ENCODE data around the gene RNF141. TPM values are rescaled to one million over a fixed set of nuclear protein-coding genes. Genes with fewer than 3 reads are reported as not detected.

The RNF141 gene
- total RNA-seq, 6 donors from 2014 or later = 13.2 to 74.6 (median 43.1) TPM

DNA sequence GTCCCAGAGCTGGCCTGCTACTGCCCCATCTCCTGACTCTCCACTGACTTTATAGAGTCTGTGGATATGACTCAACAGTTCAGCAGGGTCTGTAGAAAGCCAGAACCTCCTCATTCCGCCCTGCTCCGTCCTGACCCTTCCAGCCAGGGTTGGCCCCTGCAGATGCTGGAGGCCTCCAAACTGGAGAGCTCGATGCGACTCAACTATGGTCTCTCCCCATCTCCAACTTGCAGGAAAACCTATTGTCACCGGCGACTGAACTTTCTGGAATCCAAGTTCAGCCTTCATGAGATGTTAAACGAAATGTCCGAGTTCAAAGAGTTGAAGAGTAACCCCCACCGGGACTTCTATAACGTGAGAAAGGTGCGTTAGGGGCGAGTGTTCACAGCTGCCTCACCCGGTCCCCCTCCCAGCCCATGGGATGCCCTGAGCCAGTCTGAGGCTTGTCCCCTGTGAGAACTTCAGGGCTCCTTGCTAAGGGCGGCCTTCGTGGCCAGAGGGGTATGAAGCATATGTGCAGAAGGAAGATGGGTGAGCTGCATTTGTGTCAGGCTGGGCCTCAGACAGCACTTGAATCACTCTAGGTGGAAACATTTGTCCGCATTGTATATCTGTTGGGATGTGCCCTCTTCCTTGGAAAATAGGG lies 53.9 kb downstream of the RNF141 start:
- Histone ChIP-seq H3K9me3 (no peaks in the 10 kb centered on the region), H3K4me1 (peaks cover 0 to 26% (median 4%) of the 10 kb centered on the region in 4 donors), H3K27me3 (no peaks in the 10 kb centered on the region), H3K36me3 (peaks cover 5 to 34% (median 14%) of the 10 kb centered on the region in 4 donors), H3K27ac (no peak overlapping the region), H3K4me3 (no peak overlapping the region)
- 95 to 97% methylated on average over 16 of the region's 16 CpGs for WGBS, 2 donors
- no peak for TF ChIP-seq EP300 (IDR thresholded peaks at IDR 0.05)
- TF ChIP-seq POLR2A (IDR thresholded peaks at IDR 0.05) = no peak
- TF ChIP-seq, protein P1, sequence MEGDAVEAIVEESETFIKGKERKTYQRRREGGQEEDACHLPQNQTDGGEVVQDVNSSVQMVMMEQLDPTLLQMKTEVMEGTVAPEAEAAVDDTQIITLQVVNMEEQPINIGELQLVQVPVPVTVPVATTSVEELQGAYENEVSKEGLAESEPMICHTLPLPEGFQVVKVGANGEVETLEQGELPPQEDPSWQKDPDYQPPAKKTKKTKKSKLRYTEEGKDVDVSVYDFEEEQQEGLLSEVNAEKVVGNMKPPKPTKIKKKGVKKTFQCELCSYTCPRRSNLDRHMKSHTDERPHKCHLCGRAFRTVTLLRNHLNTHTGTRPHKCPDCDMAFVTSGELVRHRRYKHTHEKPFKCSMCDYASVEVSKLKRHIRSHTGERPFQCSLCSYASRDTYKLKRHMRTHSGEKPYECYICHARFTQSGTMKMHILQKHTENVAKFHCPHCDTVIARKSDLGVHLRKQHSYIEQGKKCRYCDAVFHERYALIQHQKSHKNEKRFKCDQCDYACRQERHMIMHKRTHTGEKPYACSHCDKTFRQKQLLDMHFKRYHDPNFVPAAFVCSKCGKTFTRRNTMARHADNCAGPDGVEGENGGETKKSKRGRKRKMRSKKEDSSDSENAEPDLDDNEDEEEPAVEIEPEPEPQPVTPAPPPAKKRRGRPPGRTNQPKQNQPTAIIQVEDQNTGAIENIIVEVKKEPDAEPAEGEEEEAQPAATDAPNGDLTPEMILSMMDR (IDR thresholded peaks at IDR 0.05) = no peak
- no peak for TF ChIP-seq POLR2AphosphoS5 (IDR thresholded peaks at IDR 0.05)
- ATAC-seq (ENCODE audit: low FRiP score in 2 of 2) (no peak), DNase-seq (no peak)

DNA sequence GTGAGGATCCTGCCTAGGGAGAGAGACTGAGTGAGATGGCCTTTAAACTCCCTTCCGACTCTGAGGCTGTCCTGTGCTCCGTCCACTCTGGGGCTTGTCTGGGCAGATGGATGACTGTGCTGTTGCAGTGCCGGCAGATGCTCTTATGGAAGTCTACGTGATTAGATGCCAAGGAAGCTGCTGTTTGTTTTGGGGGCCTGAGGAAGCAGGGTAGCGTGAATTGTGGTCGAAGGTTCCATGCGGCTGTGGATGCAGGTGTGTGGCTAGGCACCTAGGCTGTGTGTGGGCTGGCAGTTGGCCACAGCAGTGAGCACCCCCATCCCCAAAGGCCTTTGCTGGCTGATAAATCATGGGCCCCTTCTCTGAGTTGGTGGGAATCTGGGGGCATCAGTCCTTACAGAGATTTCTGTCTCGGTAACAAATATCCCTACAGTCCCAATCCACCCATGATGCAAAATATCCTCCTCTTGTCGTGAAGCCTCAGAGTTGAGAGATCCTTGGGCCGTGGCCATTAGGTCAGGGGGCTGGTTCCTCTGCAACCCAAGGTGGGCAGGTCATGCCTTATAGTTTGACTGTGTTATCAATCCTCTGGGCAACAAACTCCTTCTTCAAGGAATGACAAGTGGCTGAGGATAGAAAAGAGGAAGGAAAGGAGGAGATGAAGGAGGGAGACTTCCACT lies 54.7 kb downstream of the RNF141 start:
- no peaks in the 10 kb centered on the region for H3K27me3 ChIP-seq
- H3K27ac ChIP-seq = no peak overlapping the region
- ATAC-seq (ENCODE audit: low FRiP score in 2 of 2) (no peak), DNase-seq (no peak)
- H3K36me3 ChIP-seq = peaks cover 5 to 37% (median 14%) of the 10 kb centered on the region in 4 donors
- H3K9me3 ChIP-seq = no peaks in the 10 kb centered on the region
- H3K4me3 ChIP-seq = no peak overlapping the region
- WGBS, 2 donors = 94 to 98% methylated on average over 10 of the region's 10 CpGs
- H3K4me1 ChIP-seq = peaks cover 0 to 26% (median 2%) of the 10 kb centered on the region in 4 donors
- TF ChIP-seq, protein P1 (IDR thresholded peaks at IDR 0.05) = no peak
- TF ChIP-seq EP300 (IDR thresholded peaks at IDR 0.05) (no peak), POLR2AphosphoS5 (IDR thresholded peaks at IDR 0.05) (no peak), POLR2A (IDR thresholded peaks at IDR 0.05) (no peak)

DNA sequence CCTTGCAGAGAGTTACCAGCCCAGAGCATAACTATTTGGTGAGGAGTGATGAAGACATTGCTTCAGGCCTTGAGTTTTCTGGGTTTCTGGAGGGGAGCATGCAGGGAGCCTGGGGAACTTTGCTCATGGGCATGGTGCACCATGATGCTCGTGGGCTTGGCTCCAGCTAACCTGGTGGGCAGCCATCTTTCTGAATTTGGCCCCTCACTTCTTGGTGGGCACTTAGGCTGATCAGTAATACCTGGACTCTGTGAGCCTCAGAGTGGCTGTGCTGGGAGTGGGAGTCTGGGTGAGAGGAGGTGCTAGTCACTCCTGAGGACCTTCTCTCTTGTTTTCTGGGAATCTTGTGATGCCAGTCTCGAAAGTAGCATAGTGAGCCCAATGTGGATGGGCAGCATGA lies 55.3 kb downstream of the RNF141 start:
- H3K36me3 ChIP-seq = peaks cover 5 to 37% (median 14%) of the 10 kb centered on the region in 4 donors
- no peak overlapping the region for H3K4me3 ChIP-seq
- H3K27me3 ChIP-seq = no peaks in the 10 kb centered on the region
- DNase-seq = no peak
- 50% methylated on average over 2 of the region's 2 CpGs; no CpG with 5 or more reads in 1 of the 2 donors for WGBS, 2 donors
- H3K4me1 ChIP-seq = peaks cover 0 to 23% (median 1%) of the 10 kb centered on the region in 4 donors
- no peak overlapping the region for H3K27ac ChIP-seq
- TF ChIP-seq POLR2A (IDR thresholded peaks at IDR 0.05) (no peak), EP300 (IDR thresholded peaks at IDR 0.05) (no peak), POLR2AphosphoS5 (IDR thresholded peaks at IDR 0.05) (no peak)
- TF ChIP-seq, protein P1 (IDR thresholded peaks at IDR 0.05) = no peak
- no peaks in the 10 kb centered on the region for H3K9me3 ChIP-seq
- no peak for ATAC-seq (ENCODE audit: low FRiP score in 2 of 2)

DNA sequence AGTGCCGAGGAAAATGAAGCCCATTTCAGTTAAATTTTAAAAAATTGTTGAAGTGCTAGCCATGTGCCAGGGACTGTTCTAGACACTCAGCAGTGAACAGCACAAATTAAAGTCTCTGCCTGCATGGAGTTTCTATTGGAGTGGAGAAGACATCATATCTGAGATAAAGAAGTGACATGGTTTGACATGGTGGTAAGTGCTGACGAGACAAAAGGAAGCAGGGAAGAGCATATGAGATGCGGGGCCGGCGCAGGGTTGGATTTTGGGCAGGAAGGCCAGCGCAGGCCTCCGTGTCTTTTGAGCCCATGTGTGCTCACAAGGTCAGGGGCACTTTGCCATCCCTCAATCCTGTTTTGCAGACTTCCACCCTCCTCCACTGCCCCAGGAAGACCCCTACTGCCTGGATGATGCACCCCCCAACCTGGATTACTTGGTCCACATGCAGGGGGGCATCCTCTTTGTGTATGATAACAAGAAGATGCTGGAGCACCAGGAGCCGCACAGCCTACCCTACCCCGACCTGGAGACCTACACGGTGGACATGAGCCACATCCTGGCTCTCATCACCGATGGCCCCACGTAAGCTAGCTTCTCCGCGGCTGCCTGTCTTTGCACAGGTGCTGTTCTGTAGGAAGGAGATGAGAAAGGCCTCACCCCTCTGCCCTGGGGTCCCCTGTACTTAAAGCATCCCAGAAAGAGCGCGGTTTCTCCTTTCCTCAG lies 56.4 kb downstream of the RNF141 start:
- WGBS, 2 donors = 91 to 93% methylated on average over 15 to 16 of the region's 16 CpGs
- TF ChIP-seq, protein P1 (IDR thresholded peaks at IDR 0.05) = no peak
- TF ChIP-seq EP300 (IDR thresholded peaks at IDR 0.05) = no peak
- TF ChIP-seq POLR2AphosphoS5 (IDR thresholded peaks at IDR 0.05) = no peak
- no peak for TF ChIP-seq POLR2A (IDR thresholded peaks at IDR 0.05)
- no peak for DNase-seq
- no peak for ATAC-seq (ENCODE audit: low FRiP score in 2 of 2)
- no peaks in the 10 kb centered on the region for H3K9me3 ChIP-seq
- no peaks in the 10 kb centered on the region for H3K27me3 ChIP-seq
- H3K36me3 ChIP-seq = peaks cover 5 to 37% (median 14%) of the 10 kb centered on the region in 4 donors
- H3K4me1 ChIP-seq = peaks cover 0 to 15% (median 0%) of the 10 kb centered on the region in 4 donors
- no peak overlapping the region for H3K27ac ChIP-seq
- H3K4me3 ChIP-seq = no peak overlapping the region

Measured in upper lobe of left lung (tissue), 6 donors.